Measurements from ENCODE around the gene TXNL4A.

Gene TXNL4A

GRCh38 chr18:79973517-79973916, 14.8 kb downstream of the TXNL4A start:
- H3K36me3 ChIP-seq (ENCODE audit: control insufficient read depth, low read depth, low read length) = peaks cover 39% of the 10 kb centered on the region
- H3K4me1 ChIP-seq (ENCODE audit: control insufficient read depth, low read depth, low read length) = no peaks in the 10 kb centered on the region
- no peak overlapping the region for H3K4me3 ChIP-seq (ENCODE audit: low read length)
- H3K27me3 ChIP-seq (ENCODE audit: control insufficient read depth, insufficient read depth, low read length) = no peaks in the 10 kb centered on the region
- no peak overlapping the region for H3K27ac ChIP-seq (ENCODE audit: low read length)
- H3K9me3 ChIP-seq (ENCODE audit: control insufficient read depth, low read depth, low read length) = no peaks in the 10 kb centered on the region
- H3K9ac ChIP-seq (ENCODE audit: low read length) = no peak overlapping the region

GRCh38 chr18:79972720-79973119, 15.6 kb downstream of the TXNL4A start:
- Histone ChIP-seq H3K4me1 (ENCODE audit: control insufficient read depth, low read depth, low read length) (no peaks in the 10 kb centered on the region), H3K27me3 (ENCODE audit: control insufficient read depth, insufficient read depth, low read length) (no peaks in the 10 kb centered on the region), H3K4me3 (ENCODE audit: low read length) (no peak overlapping the region), H3K36me3 (ENCODE audit: control insufficient read depth, low read depth, low read length) (peaks cover 39% of the 10 kb centered on the region), H3K9me3 (ENCODE audit: control insufficient read depth, low read depth, low read length) (no peaks in the 10 kb centered on the region), H3K9ac (ENCODE audit: low read length) (no peak overlapping the region), H3K27ac (ENCODE audit: low read length) (no peak overlapping the region)

- H3K27ac ChIP-seq (ENCODE audit: low read length) = no peak overlapping the region
- peaks cover 39% of the 10 kb centered on the region for H3K36me3 ChIP-seq (ENCODE audit: control insufficient read depth, low read depth, low read length)
Observed at GRCh38 chr18:79971986-79972385, 16.4 kb downstream of the TXNL4A start.

GRCh38 chr18:79971211-79971952, 17.0 kb downstream of the TXNL4A start:
- Histone ChIP-seq H3K27me3 (ENCODE audit: control insufficient read depth, insufficient read depth, low read length) (no peaks in the 10 kb centered on the region), H3K36me3 (ENCODE audit: control insufficient read depth, low read depth, low read length) (peaks cover 36% of the 10 kb centered on the region), H3K27ac (ENCODE audit: low read length) (no peak overlapping the region), H3K4me3 (ENCODE audit: low read length) (no peak overlapping the region), H3K4me1 (ENCODE audit: control insufficient read depth, low read depth, low read length) (no peaks in the 10 kb centered on the region), H3K9me3 (ENCODE audit: control insufficient read depth, low read depth, low read length) (no peaks in the 10 kb centered on the region), H3K9ac (ENCODE audit: low read length) (no peak overlapping the region)

More at GRCh38 chr18:79971986-79972385, 16.4 kb downstream of the TXNL4A start:
- H3K4me3 ChIP-seq (ENCODE audit: low read length) = no peak overlapping the region
- no peaks in the 10 kb centered on the region for H3K27me3 ChIP-seq (ENCODE audit: control insufficient read depth, insufficient read depth, low read length)
- H3K9me3 ChIP-seq (ENCODE audit: control insufficient read depth, low read depth, low read length) = no peaks in the 10 kb centered on the region
- H3K4me1 ChIP-seq (ENCODE audit: control insufficient read depth, low read depth, low read length) = no peaks in the 10 kb centered on the region
- no peak overlapping the region for H3K9ac ChIP-seq (ENCODE audit: low read length)

GRCh38 chr18:79970419-79971133, 17.8 kb downstream of the TXNL4A start:
- Histone ChIP-seq H3K27ac (ENCODE audit: low read length) (no peak overlapping the region), H3K9me3 (ENCODE audit: control insufficient read depth, low read depth, low read length) (no peaks in the 10 kb centered on the region), H3K4me1 (ENCODE audit: control insufficient read depth, low read depth, low read length) (peaks cover under 1% of the 10 kb centered on the region), H3K36me3 (ENCODE audit: control insufficient read depth, low read depth, low read length) (peaks cover 34% of the 10 kb centered on the region), H3K27me3 (ENCODE audit: control insufficient read depth, insufficient read depth, low read length) (peaks cover 1% of the 10 kb centered on the region), H3K4me3 (ENCODE audit: low read length) (no peak overlapping the region), H3K9ac (ENCODE audit: low read length) (no peak overlapping the region)

GRCh38 chr18:79965119-79965902, 23.1 kb downstream of the TXNL4A start:
- Histone ChIP-seq H3K27me3 (ENCODE audit: control insufficient read depth, insufficient read depth, low read length) (peaks cover 54% of the 10 kb centered on the region), H3K4me1 (ENCODE audit: control insufficient read depth, low read depth, low read length) (peaks cover 8% of the 10 kb centered on the region)

GRCh38 chr18:79964330-79965118, 23.8 kb downstream of the TXNL4A start, which contains the start of gene HSBP1L1:
TSS of gene HSBP1L1 (plus strand) at chr18:79964643. CDS start at chr18:79964736, 93 bp downstream.
- H3K36me3 ChIP-seq (ENCODE audit: control insufficient read depth, low read depth, low read length) = no peaks in the 10 kb centered on the region
- no peak within 1 kb of the TSS for H3K27ac ChIP-seq (ENCODE audit: low read length)
- no peaks in the 10 kb centered on the region for H3K9me3 ChIP-seq (ENCODE audit: control insufficient read depth, low read depth, low read length)
- H3K27me3 ChIP-seq (ENCODE audit: control insufficient read depth, insufficient read depth, low read length) = peaks cover 62% of the 10 kb centered on the region
- H3K4me1 ChIP-seq (ENCODE audit: control insufficient read depth, low read depth, low read length) = peaks cover 13% of the 10 kb centered on the region
- peak within 1 kb of the TSS; percentile 30 for H3K4me3 ChIP-seq (ENCODE audit: low read length)
- H3K9ac ChIP-seq (ENCODE audit: low read length) = no peak within 1 kb of the TSS

More at GRCh38 chr18:79965119-79965902, 23.1 kb downstream of the TXNL4A start:
- H3K9me3 ChIP-seq (ENCODE audit: control insufficient read depth, low read depth, low read length) = no peaks in the 10 kb centered on the region
- H3K36me3 ChIP-seq (ENCODE audit: control insufficient read depth, low read depth, low read length) = peaks cover 3% of the 10 kb centered on the region
- H3K4me3 ChIP-seq (ENCODE audit: low read length) = no peak overlapping the region
- no peak overlapping the region for H3K9ac ChIP-seq (ENCODE audit: low read length)
- H3K27ac ChIP-seq (ENCODE audit: low read length) = no peak overlapping the region

GRCh38 chr18:79963658-79964329, 24.6 kb downstream of the TXNL4A start:
- Histone ChIP-seq H3K4me3 (ENCODE audit: low read length) (peak overlapping the region; percentile 30), H3K27me3 (ENCODE audit: control insufficient read depth, insufficient read depth, low read length) (peaks cover 69% of the 10 kb centered on the region), H3K4me1 (ENCODE audit: control insufficient read depth, low read depth, low read length) (peaks cover 16% of the 10 kb centered on the region), H3K36me3 (ENCODE audit: control insufficient read depth, low read depth, low read length) (no peaks in the 10 kb centered on the region), H3K9me3 (ENCODE audit: control insufficient read depth, low read depth, low read length) (no peaks in the 10 kb centered on the region), H3K27ac (ENCODE audit: low read length) (no peak overlapping the region), H3K9ac (ENCODE audit: low read length) (no peak overlapping the region)

GRCh38 chr18:79962835-79963657, 25.3 kb downstream of the TXNL4A start:
- H3K27ac ChIP-seq (ENCODE audit: low read length) = no peak overlapping the region
- no peak overlapping the region for H3K9ac ChIP-seq (ENCODE audit: low read length)
- H3K36me3 ChIP-seq (ENCODE audit: control insufficient read depth, low read depth, low read length) = no peaks in the 10 kb centered on the region
- peaks cover 75% of the 10 kb centered on the region for H3K27me3 ChIP-seq (ENCODE audit: control insufficient read depth, insufficient read depth, low read length)
- no peaks in the 10 kb centered on the region for H3K9me3 ChIP-seq (ENCODE audit: control insufficient read depth, low read depth, low read length)
- H3K4me3 ChIP-seq (ENCODE audit: low read length) = no peak overlapping the region
- H3K4me1 ChIP-seq (ENCODE audit: control insufficient read depth, low read depth, low read length) = peaks cover 19% of the 10 kb centered on the region

GRCh38 chr18:79962311-79962710, 26.1 kb downstream of the TXNL4A start:
- H3K4me1 ChIP-seq (ENCODE audit: control insufficient read depth, low read depth, low read length) = peaks cover 19% of the 10 kb centered on the region
- H3K4me3 ChIP-seq (ENCODE audit: low read length) = no peak overlapping the region
- peaks cover 76% of the 10 kb centered on the region for H3K27me3 ChIP-seq (ENCODE audit: control insufficient read depth, insufficient read depth, low read length)
- H3K9ac ChIP-seq (ENCODE audit: low read length) = no peak overlapping the region
- no peaks in the 10 kb centered on the region for H3K36me3 ChIP-seq (ENCODE audit: control insufficient read depth, low read depth, low read length)
- H3K27ac ChIP-seq (ENCODE audit: low read length) = no peak overlapping the region
- no peaks in the 10 kb centered on the region for H3K9me3 ChIP-seq (ENCODE audit: control insufficient read depth, low read depth, low read length)

Data from iPS-18a (cell line).